Activated CD4-positive, alpha-beta T cell treated with anti-CD3 and anti-CD28 coated beads, Interleukin-2, amount 10 ng/mL, durations not matched to agents 24 days and 14 days (primary cell): ENCODE data around the gene IQGAP2. TPM values are rescaled to one million over a fixed set of nuclear protein-coding genes. Genes with fewer than 3 reads are reported as not detected.

ENCODE experiments used
- DNase-seq: peaks from one replicate; pipeline ENCODE4 v3.0.0; 2022
- H3K27ac Mint-ChIP-seq: one replicate; pipeline ENCODE4 v1.8.0; 2022; ENCODE audit warnings: mild to moderate bottlenecking, mixed read lengths
- H3K27me3 Mint-ChIP-seq: one replicate; pipeline ENCODE4 v1.8.0; 2022; ENCODE audit warnings: mixed read lengths
- H3K36me3 Mint-ChIP-seq: one replicate; pipeline ENCODE4 v1.8.0; 2022; ENCODE audit warnings: low read depth, mild to moderate bottlenecking, mixed read lengths
- H3K4me1 Mint-ChIP-seq: one replicate; pipeline ENCODE4 v1.8.0; 2021; ENCODE audit warnings: mixed read lengths
- H3K4me3 Mint-ChIP-seq: one replicate; pipeline ENCODE4 v1.8.0; 2022; ENCODE audit warnings: mild to moderate bottlenecking, moderate library complexity, mixed read lengths
- H3K9me3 Mint-ChIP-seq: one replicate; pipeline ENCODE4 v1.8.0; 2021; ENCODE audit warnings: mixed read lengths
- intact Hi-C: fragments of 100-400 bp; cut with micrococcal nuclease; formaldehyde crosslinking; loops from one replicate; pipeline ENCODE4 v1.15.1; 2023
- total RNA-seq: library from RNA; stranded (reverse); gene quantifications from 2 replicates; pipeline ENCODE4 v1.2.3, GENCODE V29; 2022

IQGAP2 gene
- total RNA-seq, 1 donor from 2014 or later: 37.3 TPM

- Mint-ChIP-seq H3K36me3 (peaks cover 13% of the 10 kb centered on the region), H3K9me3 (no peaks in the 10 kb centered on the region), H3K27ac (no peak overlapping the region), H3K4me1 (peaks cover 21% of the 10 kb centered on the region), H3K4me3 (no peak overlapping the region), H3K27me3 (no peaks in the 10 kb centered on the region)
- DNase-seq: no peak
- intact Hi-C loops: loop anchor here (5.0 kb wide), 1 partner anchor 34 kb away; no protein-coding TSS in a partner anchor
Measured at GRCh38 chr5:76492819-76493189, 89.7 kb downstream of the IQGAP2 start.

DNA sequence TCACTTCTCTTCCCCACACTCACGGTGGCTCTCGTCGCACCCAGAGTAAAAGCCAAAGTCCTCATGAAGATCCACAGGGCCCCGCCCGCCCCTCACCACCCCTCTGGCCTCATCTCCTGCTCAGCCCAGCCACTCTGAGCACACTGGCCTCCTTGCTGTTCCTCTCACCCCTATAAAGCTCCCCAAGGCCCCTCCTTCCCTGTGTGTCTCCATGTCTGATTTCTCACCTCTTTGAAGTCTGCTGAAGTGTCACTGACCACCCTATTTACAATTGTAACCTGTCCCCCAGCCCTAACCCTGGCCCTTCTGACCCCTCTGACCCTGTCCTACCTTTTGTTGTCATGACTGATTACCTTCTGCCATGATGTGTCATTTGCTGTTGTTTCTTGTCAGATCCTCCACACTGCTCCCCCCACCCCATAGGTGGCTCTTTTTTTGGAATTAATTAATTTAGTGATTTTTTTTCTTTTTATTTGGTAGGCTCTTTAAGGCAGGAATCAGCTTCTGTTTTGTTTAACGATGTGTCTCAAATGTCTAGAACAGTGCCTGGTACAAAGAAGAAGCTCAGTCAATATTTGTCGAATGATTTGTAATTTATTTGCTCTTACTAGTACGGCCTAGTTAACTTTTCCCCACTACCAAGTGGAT, 90.2 kb downstream of the IQGAP2 start:
- Mint-ChIP-seq H3K36me3 (peaks cover 12% of the 10 kb centered on the region), H3K9me3 (no peaks in the 10 kb centered on the region), H3K27ac (no peak overlapping the region), H3K27me3 (no peaks in the 10 kb centered on the region), H3K4me3 (no peak overlapping the region), H3K4me1 (peaks cover 21% of the 10 kb centered on the region)
- intact Hi-C loops: loop anchor here (5.0 kb wide), 1 partner anchor 34 kb away; no protein-coding TSS in a partner anchor
- DNase-seq: no peak

GRCh38 chr5:76494201-76494600, 91.1 kb downstream of the IQGAP2 start:
- no peak for DNase-seq
- Mint-ChIP-seq H3K4me3 (no peak overlapping the region), H3K9me3 (no peaks in the 10 kb centered on the region), H3K36me3 (peaks cover 10% of the 10 kb centered on the region), H3K4me1 (peaks cover 18% of the 10 kb centered on the region), H3K27ac (no peak overlapping the region), H3K27me3 (no peaks in the 10 kb centered on the region)
- intact Hi-C loops: loop anchor here (5.0 kb wide), 1 partner anchor 33 kb away; no protein-coding TSS in a partner anchor

GRCh38 chr5:76495870-76496269, 92.8 kb downstream of the IQGAP2 start:
- H3K9me3 Mint-ChIP-seq: no peaks in the 10 kb centered on the region
- H3K4me1 Mint-ChIP-seq: peaks cover 17% of the 10 kb centered on the region
- peaks cover 5% of the 10 kb centered on the region for H3K36me3 Mint-ChIP-seq
- H3K27ac Mint-ChIP-seq: no peak overlapping the region
- intact Hi-C loops: no loop called here
- no peaks in the 10 kb centered on the region for H3K27me3 Mint-ChIP-seq
- DNase-seq: no peak
- no peak overlapping the region for H3K4me3 Mint-ChIP-seq

DNA sequence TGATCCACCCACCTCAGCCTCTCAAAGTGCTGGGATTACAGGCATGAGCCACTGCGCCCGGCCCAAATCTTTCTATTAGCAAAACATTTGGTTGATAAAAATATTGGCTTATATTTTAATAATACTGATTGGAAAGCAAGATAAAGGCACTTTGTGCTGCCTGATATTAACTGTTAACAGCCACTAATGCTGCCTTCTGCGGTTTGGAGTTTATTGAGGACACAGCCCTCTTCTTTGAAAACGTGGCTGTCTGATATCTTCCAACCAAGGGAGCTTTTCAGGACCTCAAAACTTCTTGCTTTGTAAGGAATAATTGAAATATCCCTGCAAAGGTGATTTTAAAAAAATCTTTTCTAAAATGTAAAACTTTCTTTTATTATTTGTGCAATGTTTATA, 94.0 kb downstream of the IQGAP2 start:
- Mint-ChIP-seq H3K36me3 (peaks cover 5% of the 10 kb centered on the region), H3K27ac (no peak overlapping the region)
- intact Hi-C loops: no loop called here

GRCh38 chr5:76497986-76498717, 95.1 kb downstream of the IQGAP2 start:
- no peaks in the 10 kb centered on the region for H3K27me3 Mint-ChIP-seq
- intact Hi-C loops: no loop called here
- no peak for DNase-seq
- no peaks in the 10 kb centered on the region for H3K9me3 Mint-ChIP-seq
- H3K4me1 Mint-ChIP-seq: peaks cover 11% of the 10 kb centered on the region
- no peak overlapping the region for H3K27ac Mint-ChIP-seq
- peaks cover 5% of the 10 kb centered on the region for H3K36me3 Mint-ChIP-seq
- H3K4me3 Mint-ChIP-seq: no peak overlapping the region

More for the DNA sequence above, 94.0 kb downstream of the IQGAP2 start:
- DNase-seq: no peak
- Mint-ChIP-seq H3K27me3 (no peaks in the 10 kb centered on the region), H3K4me3 (no peak overlapping the region), H3K9me3 (no peaks in the 10 kb centered on the region), H3K4me1 (peaks cover 15% of the 10 kb centered on the region)

DNA sequence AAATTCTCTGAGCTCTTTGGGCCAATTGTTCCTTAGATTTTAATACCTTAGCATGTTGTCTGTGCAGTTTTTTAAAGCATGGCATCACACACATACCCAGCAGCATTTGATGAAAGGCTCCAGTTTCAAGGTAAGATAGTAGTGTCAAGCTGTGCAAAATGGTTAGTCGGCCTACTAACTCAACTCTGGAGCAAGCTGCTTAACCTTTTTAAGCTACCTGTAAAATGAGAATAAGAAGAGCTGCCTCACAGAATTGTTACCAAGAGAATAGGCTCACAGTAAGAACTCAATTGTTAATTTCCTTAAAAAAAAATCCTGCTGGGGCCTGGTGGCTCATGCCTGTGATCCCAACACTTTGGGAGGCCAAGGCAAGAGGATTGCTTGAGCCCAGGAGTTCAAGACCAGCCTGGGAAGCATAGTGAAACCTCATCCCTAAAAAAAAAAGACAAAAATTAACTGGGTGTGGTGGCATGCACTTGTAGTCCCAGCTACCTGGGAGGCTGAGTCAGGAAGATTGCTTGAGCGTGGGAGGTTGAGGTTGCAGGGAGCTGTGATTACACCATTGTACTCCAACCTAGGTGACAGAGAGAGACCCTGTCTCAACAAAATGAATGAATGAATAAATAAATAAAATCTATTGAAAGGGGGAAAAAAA, 96.5 kb downstream of the IQGAP2 start:
- no peaks in the 10 kb centered on the region for H3K27me3 Mint-ChIP-seq
- no peak overlapping the region for H3K27ac Mint-ChIP-seq
- H3K4me1 Mint-ChIP-seq: peaks cover 13% of the 10 kb centered on the region
- H3K36me3 Mint-ChIP-seq: peaks cover 8% of the 10 kb centered on the region
- DNase-seq: no peak
- no peak overlapping the region for H3K4me3 Mint-ChIP-seq
- intact Hi-C loops: no loop called here
- no peaks in the 10 kb centered on the region for H3K9me3 Mint-ChIP-seq

- Mint-ChIP-seq H3K27ac (no peak overlapping the region), H3K9me3 (no peaks in the 10 kb centered on the region), H3K4me3 (no peak overlapping the region), H3K27me3 (no peaks in the 10 kb centered on the region), H3K36me3 (peaks cover 8% of the 10 kb centered on the region), H3K4me1 (peaks cover 15% of the 10 kb centered on the region)
- DNase-seq: no peak
- intact Hi-C loops: no loop called here
Measured at GRCh38 chr5:76500633-76501393, 97.7 kb downstream of the IQGAP2 start.

DNA sequence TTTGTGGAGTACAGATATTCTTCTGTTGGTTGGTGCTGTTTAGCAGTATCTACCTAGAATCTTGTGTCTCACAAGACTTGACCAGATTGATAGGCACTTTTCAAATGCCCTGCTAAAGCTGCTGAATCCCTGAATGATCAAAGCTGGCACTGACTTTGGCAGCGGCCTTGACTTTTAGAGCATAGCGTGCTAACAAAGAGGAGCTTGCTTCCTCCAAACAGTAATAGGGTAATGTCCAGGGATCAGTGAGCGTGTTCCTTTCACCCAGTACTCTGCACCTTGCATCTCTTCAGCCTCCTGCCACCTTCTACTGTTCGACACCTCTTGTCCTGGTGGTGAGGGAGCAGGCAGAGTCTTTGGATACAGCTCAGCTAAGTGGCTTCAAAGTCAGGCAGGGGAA, 100.8 kb downstream of the IQGAP2 start:
- peaks cover 4% of the 10 kb centered on the region for H3K36me3 Mint-ChIP-seq
- H3K27me3 Mint-ChIP-seq: no peaks in the 10 kb centered on the region
- peaks cover 13% of the 10 kb centered on the region for H3K4me1 Mint-ChIP-seq
- no peak for DNase-seq
- H3K27ac Mint-ChIP-seq: no peak overlapping the region
- intact Hi-C loops: no loop called here
- H3K9me3 Mint-ChIP-seq: no peaks in the 10 kb centered on the region
- H3K4me3 Mint-ChIP-seq: no peak overlapping the region

GRCh38 chr5:76504901-76505564, 101.9 kb downstream of the IQGAP2 start:
- H3K36me3 Mint-ChIP-seq: peaks cover 4% of the 10 kb centered on the region
- no peaks in the 10 kb centered on the region for H3K9me3 Mint-ChIP-seq
- peaks cover 11% of the 10 kb centered on the region for H3K4me1 Mint-ChIP-seq
- H3K27me3 Mint-ChIP-seq: no peaks in the 10 kb centered on the region
- intact Hi-C loops: no loop called here
- H3K27ac Mint-ChIP-seq: no peak overlapping the region
- no peak for DNase-seq
- H3K4me3 Mint-ChIP-seq: no peak overlapping the region

DNA sequence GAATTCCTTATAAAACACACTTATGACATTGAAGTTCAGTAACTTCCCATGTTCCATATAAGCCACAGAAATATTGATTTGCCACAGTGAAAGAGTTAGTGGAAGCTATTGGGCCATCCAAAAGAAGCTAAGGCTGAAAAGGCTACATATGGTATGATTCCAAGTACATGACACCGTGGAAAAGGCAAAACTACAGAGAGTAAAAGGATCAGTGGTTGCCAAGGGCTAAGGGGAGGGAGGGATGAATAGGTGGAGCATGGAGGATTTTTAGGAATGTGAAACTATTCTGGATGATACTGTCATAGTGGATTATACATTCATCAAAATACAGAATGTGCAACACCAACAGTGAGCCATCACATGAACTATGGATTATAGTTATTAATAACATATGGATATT, 110.4 kb downstream of the IQGAP2 start:
- DNase-seq: no peak
- Mint-ChIP-seq H3K27me3 (no peaks in the 10 kb centered on the region), H3K36me3 (peaks cover 12% of the 10 kb centered on the region), H3K4me3 (no peak overlapping the region), H3K9me3 (no peaks in the 10 kb centered on the region), H3K27ac (no peak overlapping the region), H3K4me1 (peaks cover 2% of the 10 kb centered on the region)
- intact Hi-C loops: no loop called here

- no peak overlapping the region for H3K27ac Mint-ChIP-seq
- H3K27me3 Mint-ChIP-seq: no peaks in the 10 kb centered on the region
- no peak overlapping the region for H3K4me3 Mint-ChIP-seq
- DNase-seq: no peak
- peaks cover 12% of the 10 kb centered on the region for H3K36me3 Mint-ChIP-seq
- intact Hi-C loops: no loop called here
- peaks cover 6% of the 10 kb centered on the region for H3K4me1 Mint-ChIP-seq
- H3K9me3 Mint-ChIP-seq: no peaks in the 10 kb centered on the region
Measured at GRCh38 chr5:76514292-76514691, 111.2 kb downstream of the IQGAP2 start.

GRCh38 chr5:76514713-76515112, 111.6 kb downstream of the IQGAP2 start:
- H3K9me3 Mint-ChIP-seq: no peaks in the 10 kb centered on the region
- no peak for DNase-seq
- H3K27ac Mint-ChIP-seq: no peak overlapping the region
- peaks cover 7% of the 10 kb centered on the region for H3K4me1 Mint-ChIP-seq
- H3K4me3 Mint-ChIP-seq: no peak overlapping the region
- no peaks in the 10 kb centered on the region for H3K27me3 Mint-ChIP-seq
- peaks cover 12% of the 10 kb centered on the region for H3K36me3 Mint-ChIP-seq
- intact Hi-C loops: no loop called here
